Activated naive CD4-positive, alpha-beta T cell treated with anti-CD3 and anti-CD28 coated beads for 36 hours (primary cell): ENCODE measurements around the gene EMC6. TPM values are rescaled to one million over a fixed set of nuclear protein-coding genes. Genes with fewer than 3 reads are reported as not detected.
"Not testable (repeated sequence)": the region's sequence is repeated elsewhere in the genome, so short reads cannot be mapped to it uniquely, and the experiment has no call there.

Source experiments
- CTCF ChIA-PET: fragments of 350-600 bp; sonication (Branson Sonifier 250); formaldehyde crosslinking; loops from one replicate; lab custom pipeline; 2021; ENCODE audit warnings: antibody characterized with exemption; lab: Charles Lee
- DNase-seq: peaks from one replicate; pipeline ENCODE4 v3.0.0-alpha.2; 2020
- H3K27ac Mint-ChIP-seq: one replicate; pipeline ENCODE4 v1.8.0; 2021; ENCODE audit warnings: mild to moderate bottlenecking, mixed read lengths
- H3K27me3 Mint-ChIP-seq: one replicate; pipeline ENCODE4 v1.8.0; 2021; ENCODE audit warnings: low read depth, mixed read lengths
- H3K36me3 Mint-ChIP-seq: one replicate; pipeline ENCODE4 v1.8.0; 2021; ENCODE audit warnings: low read depth, mixed read lengths
- H3K4me1 Mint-ChIP-seq: one replicate; pipeline ENCODE4 v1.8.0; 2021; ENCODE audit warnings: low read depth, mixed read lengths
- H3K4me3 Mint-ChIP-seq: one replicate; pipeline ENCODE4 v1.8.0; 2021; ENCODE audit warnings: mild to moderate bottlenecking, moderate library complexity, mixed read lengths
- H3K9me3 Mint-ChIP-seq: one replicate; pipeline ENCODE4 v1.8.0; 2021; ENCODE audit warnings: mixed read lengths
- intact Hi-C: fragments of 100-400 bp; cut with micrococcal nuclease; formaldehyde crosslinking; loops from one replicate; pipeline ENCODE4 v1.15.1; 2023
- total RNA-seq, 2 experiments: library from RNA; stranded (reverse); gene quantifications; one replicate each; pipeline ENCODE4 v1.2.3, GENCODE V29; 2021

Gene EMC6
- total RNA-seq, 2 experiments from 2014 or later, result 41.8 to 44.0 TPM

DNA sequence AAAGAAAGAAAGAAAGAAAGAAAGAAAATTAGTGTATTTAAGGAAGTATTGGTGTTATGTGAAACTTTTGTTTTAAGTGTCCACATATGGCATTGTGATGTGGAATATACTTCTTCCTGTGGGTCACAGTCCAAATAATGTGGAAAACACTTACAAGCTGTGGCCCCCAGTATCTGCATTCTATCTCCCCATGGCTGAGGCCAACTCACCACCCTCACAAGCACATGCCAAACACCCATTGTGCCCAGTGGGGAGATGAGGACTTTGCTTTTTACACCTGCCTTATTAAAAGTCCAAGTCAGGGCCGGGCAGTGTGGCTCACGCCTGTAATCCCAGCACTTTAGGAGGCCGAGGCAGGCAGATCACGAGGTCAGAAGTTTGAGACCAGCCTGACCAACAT is 31.3 kb downstream of the EMC6 start:
- Mint-ChIP-seq H3K27me3 (no peaks in the 10 kb centered on the region), H3K4me3 (no peak overlapping the region), H3K4me1 (peaks cover 5% of the 10 kb centered on the region), H3K36me3 (peaks cover 5% of the 10 kb centered on the region), H3K9me3 (peaks cover 7% of the 10 kb centered on the region), H3K27ac (no peak overlapping the region)
- no peak for DNase-seq
- intact Hi-C loops, result no loop called here
- CTCF ChIA-PET, result interaction anchor here (0.8 kb wide), 1 partner anchor 17 kb away, joined by 4 read pairs; no protein-coding TSS in a partner anchor

DNA sequence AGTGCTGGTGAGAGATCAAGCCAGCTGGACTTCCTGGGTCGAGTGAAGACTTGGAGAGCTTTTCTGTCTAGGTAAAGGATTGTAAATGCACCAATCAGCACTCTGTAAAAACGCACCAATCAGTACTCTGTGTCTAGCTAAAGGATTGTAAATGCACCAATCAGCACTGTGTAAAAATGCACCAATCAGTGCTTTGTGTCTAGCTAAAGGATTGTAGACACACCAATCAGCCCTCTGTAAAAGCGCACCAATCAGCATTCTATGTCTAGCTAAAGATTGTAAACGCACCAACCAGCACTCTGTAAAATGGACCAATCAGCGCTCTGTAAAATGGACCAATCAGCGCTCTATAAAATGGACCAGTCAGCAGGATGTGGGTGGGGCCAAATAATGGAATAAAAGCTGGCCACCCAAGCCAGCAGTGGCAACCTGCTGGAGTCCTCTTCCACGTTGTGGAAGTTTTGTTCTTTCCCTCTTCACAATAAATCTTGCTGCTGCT is 33.5 kb downstream of the EMC6 start:
- CTCF ChIA-PET, result interaction anchor here (0.6 to 2.0 kb wide), 3 partner anchors 11 to 32 kb away, joined by 3 to 4 read pairs (median 3); partner anchors contain the start of gene HASPIN
- H3K4me1 Mint-ChIP-seq, H3K4me3 Mint-ChIP-seq, H3K27ac Mint-ChIP-seq, intact Hi-C loops, H3K9me3 Mint-ChIP-seq, H3K27me3 Mint-ChIP-seq, DNase-seq, H3K36me3 Mint-ChIP-seq: not testable (repeated sequence)

DNA sequence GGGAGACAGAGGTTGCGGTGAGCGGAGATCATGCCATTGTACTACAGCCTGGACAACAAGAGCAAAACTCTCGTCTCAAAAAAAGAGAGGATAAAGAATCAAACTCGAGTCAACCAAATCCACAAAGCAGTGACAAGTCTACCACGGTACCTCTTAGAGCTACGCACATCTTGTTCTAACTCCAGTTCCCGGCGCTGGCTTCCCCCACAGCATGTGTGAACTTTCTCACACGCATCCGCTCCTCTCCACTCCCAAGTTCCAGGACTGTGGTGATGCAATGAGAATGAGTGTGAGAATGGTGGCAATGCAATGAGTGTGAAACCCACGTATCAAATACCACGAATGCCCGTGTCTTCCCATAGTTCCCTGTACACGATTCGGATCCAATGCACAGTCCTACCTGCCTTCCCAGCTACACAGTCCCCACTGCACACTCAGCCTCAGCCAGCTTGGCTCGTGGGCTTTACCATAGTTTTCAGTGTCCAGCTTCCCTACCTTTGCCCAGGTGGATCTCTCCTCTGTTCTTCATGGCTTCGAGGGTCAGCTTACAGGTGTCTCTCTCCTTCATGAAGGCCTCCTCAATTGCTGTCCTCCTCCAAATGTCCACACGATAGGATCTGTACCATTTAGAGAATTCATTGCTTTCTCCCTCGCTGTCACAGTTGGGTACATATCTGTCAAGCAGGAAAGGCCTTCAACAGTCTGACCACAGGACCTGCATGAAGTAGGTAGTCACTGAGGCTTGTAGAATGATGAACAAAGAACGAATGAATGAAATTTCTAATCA is 36.5 kb downstream of the EMC6 start:
- Mint-ChIP-seq H3K9me3 (peaks cover 4% of the 10 kb centered on the region), H3K4me3 (no peak overlapping the region), H3K27me3 (no peaks in the 10 kb centered on the region), H3K36me3 (peaks cover 5% of the 10 kb centered on the region), H3K27ac (no peak overlapping the region), H3K4me1 (peaks cover 21% of the 10 kb centered on the region)
- no peak for DNase-seq
- CTCF ChIA-PET, result no interaction called here
- intact Hi-C loops, result no loop called here

DNA sequence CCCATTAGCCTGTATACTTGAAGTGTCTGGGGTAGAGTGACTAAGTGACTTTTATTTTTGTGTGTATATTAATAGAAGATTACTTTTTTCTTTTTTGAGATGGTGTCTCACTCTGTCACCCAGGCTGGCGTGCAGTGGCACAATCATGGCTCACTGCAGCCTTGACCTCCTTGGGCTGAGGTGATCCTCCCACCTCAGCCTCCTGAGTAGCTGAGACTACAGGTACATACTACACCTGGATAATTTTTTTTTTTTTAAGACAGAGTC is 37.0 kb downstream of the EMC6 start:
- H3K4me1 Mint-ChIP-seq, result peaks cover 25% of the 10 kb centered on the region
- CTCF ChIA-PET, result interaction anchor here (1.5 kb wide), 1 partner anchor 9 kb away, joined by 3 read pairs; the partner anchor contains the start of gene P2RX5
- DNase-seq, H3K4me3 Mint-ChIP-seq, H3K27ac Mint-ChIP-seq, intact Hi-C loops, H3K27me3 Mint-ChIP-seq, H3K36me3 Mint-ChIP-seq, H3K9me3 Mint-ChIP-seq: not testable (repeated sequence)

DNA sequence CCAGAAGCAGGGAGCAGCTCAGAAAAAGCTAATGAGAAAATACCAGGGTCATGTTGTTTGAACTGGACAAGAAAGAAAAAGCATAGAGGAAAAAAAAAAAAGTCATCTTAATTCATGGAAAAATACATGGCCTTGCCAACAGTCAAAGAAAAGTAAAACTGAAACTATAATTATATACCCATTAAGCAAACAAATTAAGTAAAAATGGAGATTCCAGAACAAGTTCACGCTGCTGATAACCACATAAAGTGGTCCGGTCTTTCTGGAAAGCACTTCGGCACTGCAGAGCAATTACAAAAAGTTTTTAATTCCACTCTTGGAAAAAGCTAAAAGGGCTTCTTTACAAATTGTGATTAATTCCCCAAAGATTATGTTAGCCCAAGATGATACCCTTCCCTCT is 39.8 kb downstream of the EMC6 start:
- no peaks in the 10 kb centered on the region for H3K9me3 Mint-ChIP-seq
- H3K4me3 Mint-ChIP-seq, result no peak overlapping the region
- intact Hi-C loops, result no loop called here
- peaks cover 45% of the 10 kb centered on the region for H3K4me1 Mint-ChIP-seq
- H3K36me3 Mint-ChIP-seq, result peaks cover 17% of the 10 kb centered on the region
- H3K27ac Mint-ChIP-seq, result peak overlapping the region; percentile 24
- DNase-seq, result no peak
- no peaks in the 10 kb centered on the region for H3K27me3 Mint-ChIP-seq
- CTCF ChIA-PET, result interaction anchor here (0.6 to 1.1 kb wide), 4 partner anchors 9 to 1618 kb away, joined by 3 read pairs; no protein-coding TSS in a partner anchor

DNA sequence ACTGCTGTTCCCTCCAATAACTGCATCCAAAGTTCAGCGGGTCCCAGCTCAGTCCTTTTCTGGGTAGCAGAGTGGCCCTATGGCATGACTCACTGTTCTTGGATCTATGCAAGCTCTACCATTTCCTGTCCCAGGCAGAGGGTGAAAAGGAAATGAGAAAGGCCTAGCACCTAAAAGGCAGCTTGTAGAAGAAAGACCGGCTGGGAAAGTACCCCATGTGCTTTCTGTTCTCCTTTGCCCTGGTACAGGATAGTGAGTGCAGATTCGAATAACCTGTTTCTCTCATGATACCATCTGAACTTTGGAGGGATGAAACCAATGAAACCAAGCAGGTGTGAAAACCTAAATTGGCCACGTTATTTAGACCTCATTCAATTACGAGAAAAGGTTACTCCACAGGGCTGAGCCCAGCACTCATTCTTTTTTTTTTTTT is 42.4 kb downstream of the EMC6 start:
- Mint-ChIP-seq H3K27ac (peak overlapping the region; percentile 87), H3K36me3 (peaks cover 31% of the 10 kb centered on the region), H3K27me3 (no peaks in the 10 kb centered on the region), H3K4me1 (peaks cover 46% of the 10 kb centered on the region), H3K4me3 (no peak overlapping the region), H3K9me3 (no peaks in the 10 kb centered on the region)
- peak; percentile 89 for DNase-seq
- CTCF ChIA-PET, result interaction anchor here (0.6 to 1.4 kb wide), 6 partner anchors 16 to 388 kb away, joined by 3 to 6 read pairs (median 4); no protein-coding TSS in a partner anchor
- intact Hi-C loops, result loop anchor here (1.0 to 2.0 kb wide), 5 partner anchors 12 to 1318 kb away; partner anchors contain the start of genes EMC6, HASPIN, NCBP3 and TAX1BP3

DNA sequence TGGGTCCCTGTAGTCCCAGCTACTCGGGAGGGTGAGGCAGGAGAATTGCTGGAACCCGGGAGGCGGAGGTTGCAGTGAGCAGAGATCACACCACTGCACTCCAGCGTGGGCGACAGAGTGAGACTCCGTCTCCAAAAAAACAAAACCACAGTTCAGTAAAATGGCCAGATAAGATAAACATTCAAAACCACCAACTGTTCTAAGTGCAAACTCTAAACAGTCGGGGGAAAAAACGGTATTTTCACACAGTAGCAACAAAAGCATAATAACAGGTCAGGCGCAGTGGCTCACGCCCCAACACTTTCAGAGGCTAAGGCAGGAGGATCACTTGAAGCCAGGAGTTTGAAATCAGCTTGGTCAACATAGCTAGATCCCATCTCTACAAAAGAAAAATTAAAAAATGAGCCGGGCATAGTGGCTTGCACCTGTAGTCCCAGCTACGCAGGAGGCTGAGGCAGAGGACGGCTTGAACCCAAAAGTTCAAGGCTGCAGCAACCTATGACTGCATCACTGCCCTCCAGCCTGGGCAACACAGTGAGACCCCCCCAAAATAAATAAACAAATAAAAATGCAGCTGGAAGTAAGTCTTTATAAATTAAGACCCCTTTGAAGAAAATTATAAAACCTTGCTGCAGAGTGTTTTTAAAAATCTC is 44.3 kb downstream of the EMC6 start:
- Mint-ChIP-seq H3K4me3 (no peak overlapping the region), H3K36me3 (peaks cover 48% of the 10 kb centered on the region), H3K27me3 (no peaks in the 10 kb centered on the region), H3K4me1 (peaks cover 46% of the 10 kb centered on the region), H3K27ac (peak overlapping the region; percentile 81), H3K9me3 (no peaks in the 10 kb centered on the region)
- DNase-seq, result peak; percentile 55
- intact Hi-C loops, result no loop called here
- CTCF ChIA-PET, result interaction anchor here (0.6 to 1.6 kb wide), 4 partner anchors 10 to 30 kb away, joined by 3 to 8 read pairs (median 4); partner anchors contain the start of gene HASPIN

DNA sequence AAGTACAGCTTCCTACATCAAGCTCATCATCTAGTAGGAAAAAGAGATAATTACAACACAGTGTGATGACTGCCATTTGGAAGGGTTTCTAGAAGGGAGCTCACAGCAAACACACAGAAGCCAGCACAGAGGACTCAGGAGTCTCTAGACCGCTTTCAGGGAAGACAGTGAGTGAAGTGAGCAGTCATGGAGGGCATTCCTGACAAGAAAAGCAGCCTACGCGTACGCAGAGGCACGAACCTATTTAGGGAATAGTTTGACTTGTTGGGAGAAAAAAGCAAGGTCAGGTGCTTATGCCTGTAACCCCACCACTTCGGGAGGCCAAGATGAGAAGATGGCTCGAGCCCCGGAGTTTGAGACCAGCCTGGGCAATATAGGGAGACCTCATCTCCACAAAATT is 46.7 kb downstream of the EMC6 start:
- Mint-ChIP-seq H3K36me3 (peaks cover 62% of the 10 kb centered on the region), H3K4me3 (no peak overlapping the region), H3K4me1 (peaks cover 43% of the 10 kb centered on the region), H3K27me3 (no peaks in the 10 kb centered on the region), H3K27ac (peak overlapping the region; percentile 55), H3K9me3 (no peaks in the 10 kb centered on the region)
- CTCF ChIA-PET, result interaction anchor here (0.5 to 1.2 kb wide), 2 partner anchors 47 to 111 kb away, joined by 3 to 4 read pairs; no protein-coding TSS in a partner anchor
- no peak for DNase-seq
- intact Hi-C loops, result no loop called here

DNA sequence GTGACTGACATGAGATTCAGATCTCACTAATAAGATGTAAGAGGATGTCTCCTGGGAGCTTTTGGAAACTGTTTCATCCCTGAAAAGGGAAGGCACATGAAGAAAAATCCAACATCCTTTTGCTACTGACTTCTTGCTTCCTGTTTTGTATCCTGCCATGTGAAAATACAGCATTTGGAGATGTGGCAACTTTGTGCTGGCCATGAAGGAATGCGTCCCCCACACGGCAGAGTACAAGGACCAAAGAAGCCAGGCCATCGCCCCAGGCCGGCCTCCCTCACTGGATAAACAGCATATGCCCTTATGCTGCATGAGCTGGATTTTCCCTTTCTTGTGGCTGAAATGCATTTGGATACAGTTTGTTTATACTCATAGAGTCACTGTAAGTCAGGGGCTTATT is 49.6 kb downstream of the EMC6 start:
- no peak for DNase-seq
- CTCF ChIA-PET, result interaction anchor here (0.6 to 1.1 kb wide), 2 partner anchors 36 to 182 kb away, joined by 3 to 6 read pairs; no protein-coding TSS in a partner anchor
- H3K27ac Mint-ChIP-seq, result no peak overlapping the region
- H3K27me3 Mint-ChIP-seq, result no peaks in the 10 kb centered on the region
- no peaks in the 10 kb centered on the region for H3K9me3 Mint-ChIP-seq
- peaks cover 66% of the 10 kb centered on the region for H3K36me3 Mint-ChIP-seq
- no peak overlapping the region for H3K4me3 Mint-ChIP-seq
- peaks cover 44% of the 10 kb centered on the region for H3K4me1 Mint-ChIP-seq
- intact Hi-C loops, result no loop called here

DNA sequence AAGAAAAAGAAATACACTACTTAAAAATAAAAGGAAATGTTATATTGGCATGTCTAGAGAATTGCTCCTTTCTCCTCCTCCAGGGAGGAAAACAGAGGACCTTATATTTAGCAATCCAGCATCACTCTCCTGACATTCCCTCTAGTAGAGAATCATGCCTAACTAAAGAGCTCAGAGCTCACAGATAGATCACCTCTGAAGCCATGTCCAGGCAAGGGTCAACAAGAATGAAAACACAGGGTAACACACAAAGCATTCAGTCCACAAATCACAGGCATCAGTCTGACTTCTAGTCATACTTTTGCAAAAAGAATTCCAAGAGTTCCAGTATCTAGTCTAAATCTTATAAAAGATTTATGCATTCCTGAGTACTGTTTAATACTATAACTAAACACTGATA is 50.7 kb downstream of the EMC6 start:
- CTCF ChIA-PET, result no interaction called here
- DNase-seq, result no peak
- Mint-ChIP-seq H3K4me3 (no peak overlapping the region), H3K27me3 (no peaks in the 10 kb centered on the region), H3K27ac (peak overlapping the region; percentile 61), H3K9me3 (no peaks in the 10 kb centered on the region), H3K36me3 (peaks cover 64% of the 10 kb centered on the region), H3K4me1 (peaks cover 41% of the 10 kb centered on the region)
- intact Hi-C loops, result no loop called here
